Measurements from ENCODE around the gene AHCYL1. TPM values are rescaled to one million over a fixed set of nuclear protein-coding genes. Genes with fewer than 3 reads are reported as not detected.

The AHCYL1 gene
- polyA plus RNA-seq, 1 experiment, result 133 TPM

DNA sequence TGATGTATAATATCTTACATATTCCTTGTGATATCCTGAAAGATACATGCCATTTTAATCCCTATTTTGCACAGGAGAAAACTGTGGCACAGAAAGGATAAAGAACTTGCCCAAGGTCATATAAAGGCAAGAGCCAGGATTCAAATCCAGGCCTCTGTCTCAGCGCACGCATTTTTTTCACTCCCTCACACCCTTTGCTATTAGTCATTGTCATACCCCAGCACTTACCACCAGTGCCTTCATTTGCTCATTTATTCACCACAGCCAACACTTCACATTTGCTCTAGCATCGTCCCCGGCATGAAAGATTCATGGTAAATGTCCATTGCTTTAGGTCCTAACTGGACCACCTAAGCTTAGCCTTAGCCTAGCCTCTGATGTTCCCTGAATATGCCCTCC is 71.7 kb downstream of the AHCYL1 start:
- Histone ChIP-seq H3K4me3 (ENCODE audit: low read depth, low read length) (no peak overlapping the region), H3K27ac (ENCODE audit: low read depth, low read length) (peak overlapping the region; percentile 31)
- CTCF ChIA-PET, result interaction anchor here (0.5 to 3.2 kb wide), 2 partner anchors 94 to 404 kb away, joined by 11 to 13 read pairs; partner anchors contain the start of gene SLC6A17

DNA sequence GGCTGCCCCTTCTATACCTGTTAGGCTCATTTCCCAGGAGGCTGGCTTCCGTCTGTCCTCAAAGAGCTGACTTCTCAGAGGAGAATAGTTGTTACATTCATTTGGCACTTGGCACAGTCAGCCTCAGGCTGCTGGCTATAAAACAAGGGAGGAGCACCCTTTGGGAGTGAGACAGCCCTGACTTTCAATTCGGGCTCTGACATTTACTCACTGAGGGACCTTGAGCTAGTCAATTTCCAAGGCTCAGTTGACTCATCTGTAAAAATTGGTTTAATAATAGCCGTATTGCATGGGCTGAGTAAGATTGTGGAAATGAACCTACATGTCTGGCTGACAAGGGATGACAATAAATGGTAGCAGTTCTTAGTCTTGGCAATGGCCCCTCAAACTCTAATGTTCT is 72.2 kb downstream of the AHCYL1 start:
- ChIA-PET CTCF (interaction anchor here (0.6 kb wide), 1 partner anchor 49 kb away, joined by 3 read pairs; no protein-coding TSS in a partner anchor), POLR2A (interaction anchor here (0.6 to 1.0 kb wide), 2 partner anchors 22 to 172 kb away, joined by 3 to 4 read pairs; partner anchors contain the start of gene STRIP1)
- no peak for DNase-seq (ENCODE audit: low read depth, low spot score)
- Histone ChIP-seq H3K27me3 (ENCODE audit: control insufficient read depth, insufficient read depth, low read length) (no peaks in the 10 kb centered on the region), H3K9me3 (ENCODE audit: control insufficient read depth, insufficient read depth, low read length) (no peaks in the 10 kb centered on the region), H3K4me3 (ENCODE audit: low read depth, low read length) (no peak overlapping the region), H3K27ac (ENCODE audit: low read depth, low read length) (peak overlapping the region; percentile 31)
- TF ChIP-seq, protein P1, sequence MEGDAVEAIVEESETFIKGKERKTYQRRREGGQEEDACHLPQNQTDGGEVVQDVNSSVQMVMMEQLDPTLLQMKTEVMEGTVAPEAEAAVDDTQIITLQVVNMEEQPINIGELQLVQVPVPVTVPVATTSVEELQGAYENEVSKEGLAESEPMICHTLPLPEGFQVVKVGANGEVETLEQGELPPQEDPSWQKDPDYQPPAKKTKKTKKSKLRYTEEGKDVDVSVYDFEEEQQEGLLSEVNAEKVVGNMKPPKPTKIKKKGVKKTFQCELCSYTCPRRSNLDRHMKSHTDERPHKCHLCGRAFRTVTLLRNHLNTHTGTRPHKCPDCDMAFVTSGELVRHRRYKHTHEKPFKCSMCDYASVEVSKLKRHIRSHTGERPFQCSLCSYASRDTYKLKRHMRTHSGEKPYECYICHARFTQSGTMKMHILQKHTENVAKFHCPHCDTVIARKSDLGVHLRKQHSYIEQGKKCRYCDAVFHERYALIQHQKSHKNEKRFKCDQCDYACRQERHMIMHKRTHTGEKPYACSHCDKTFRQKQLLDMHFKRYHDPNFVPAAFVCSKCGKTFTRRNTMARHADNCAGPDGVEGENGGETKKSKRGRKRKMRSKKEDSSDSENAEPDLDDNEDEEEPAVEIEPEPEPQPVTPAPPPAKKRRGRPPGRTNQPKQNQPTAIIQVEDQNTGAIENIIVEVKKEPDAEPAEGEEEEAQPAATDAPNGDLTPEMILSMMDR (IDR thresholded peaks at IDR 0.05; ENCODE audit: low read depth, low read length), result no peak

More for the DNA sequence above, 71.7 kb downstream of the AHCYL1 start:
- TF ChIP-seq, protein P1 (IDR thresholded peaks at IDR 0.05; ENCODE audit: low read depth, low read length), result no peak
- no peak for DNase-seq (ENCODE audit: low read depth, low spot score)
- POLR2A ChIA-PET, result interaction anchor here (1.0 kb wide), 1 partner anchor 22 kb away, joined by 4 read pairs; the partner anchor contains the start of gene STRIP1
- Histone ChIP-seq H3K27me3 (ENCODE audit: control insufficient read depth, insufficient read depth, low read length) (no peaks in the 10 kb centered on the region), H3K9me3 (ENCODE audit: control insufficient read depth, insufficient read depth, low read length) (no peaks in the 10 kb centered on the region)

DNA sequence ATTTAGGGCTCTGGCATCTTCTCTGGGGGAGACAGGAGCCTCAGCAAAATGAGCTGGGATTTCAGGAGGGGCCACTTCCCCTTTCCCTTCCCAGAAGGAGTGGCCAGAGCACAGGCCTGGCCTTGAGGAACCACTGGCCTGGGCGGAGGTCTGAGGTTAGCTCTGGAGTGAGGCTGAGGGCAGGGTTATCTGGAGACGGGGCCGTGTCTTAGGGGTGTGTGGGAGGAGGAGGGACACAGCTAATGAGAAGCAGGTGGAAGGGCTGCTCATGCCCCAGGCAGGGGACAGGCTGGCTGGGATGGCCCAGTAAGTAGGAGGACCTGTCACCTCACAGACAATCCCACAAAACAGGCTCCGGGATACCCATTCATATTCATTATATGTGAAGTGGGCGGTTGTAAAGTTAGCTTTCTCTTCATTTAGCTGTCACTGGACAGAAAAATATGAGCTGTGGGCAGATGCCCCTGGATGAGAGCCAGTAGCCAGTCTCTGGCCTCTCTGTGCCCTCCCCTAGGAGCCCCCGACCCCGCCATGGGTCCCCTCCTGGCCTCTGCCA is 73.5 kb downstream of the AHCYL1 start:
- Histone ChIP-seq H3K9me3 (ENCODE audit: control insufficient read depth, insufficient read depth, low read length) (no peaks in the 10 kb centered on the region), H3K4me3 (ENCODE audit: low read depth, low read length) (no peak overlapping the region), H3K27ac (ENCODE audit: low read depth, low read length) (no peak overlapping the region), H3K27me3 (ENCODE audit: control insufficient read depth, insufficient read depth, low read length) (no peaks in the 10 kb centered on the region)
- CTCF ChIA-PET, result interaction anchor here (0.9 to 3.2 kb wide), 2 partner anchors 30 to 46 kb away, joined by 3 to 22 read pairs; no protein-coding TSS in a partner anchor
- TF ChIP-seq, protein P1 (IDR thresholded peaks at IDR 0.05; ENCODE audit: low read depth, low read length), result no peak
- no peak for DNase-seq (ENCODE audit: low read depth, low spot score)
- POLR2A ChIA-PET, result no interaction called here

DNA sequence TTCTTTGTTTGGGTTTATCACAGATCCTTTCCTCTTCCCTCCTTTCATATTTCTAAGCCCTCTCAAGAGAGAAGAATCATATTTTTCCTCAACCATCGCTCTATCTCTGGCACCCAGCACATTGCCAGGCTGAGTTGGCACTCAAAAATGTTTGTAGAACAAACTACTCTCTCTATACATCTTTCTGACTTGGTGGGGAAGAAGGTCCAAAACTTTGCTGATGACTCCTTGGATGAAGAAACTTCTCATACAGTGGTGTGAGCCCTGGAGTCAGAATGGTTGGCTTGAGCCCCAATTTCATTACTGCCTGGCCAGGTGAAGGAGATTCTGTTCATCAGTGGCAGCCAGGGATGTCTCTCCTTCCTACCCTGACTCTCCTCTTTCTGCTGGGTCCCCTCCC is 74.0 kb downstream of the AHCYL1 start:
- CTCF ChIA-PET, result interaction anchor here (0.9 to 3.2 kb wide), 4 partner anchors 20 to 47 kb away, joined by 3 to 22 read pairs (median 5); no protein-coding TSS in a partner anchor
- H3K9me3 ChIP-seq (ENCODE audit: control insufficient read depth, insufficient read depth, low read length), result no peaks in the 10 kb centered on the region
- H3K27me3 ChIP-seq (ENCODE audit: control insufficient read depth, insufficient read depth, low read length), result no peaks in the 10 kb centered on the region
- no peak overlapping the region for H3K27ac ChIP-seq (ENCODE audit: low read depth, low read length)
- POLR2A ChIA-PET, result interaction anchor here (0.6 kb wide), 1 partner anchor 822 kb away, joined by 3 read pairs; no protein-coding TSS in a partner anchor
- TF ChIP-seq, protein P1 (IDR thresholded peaks at IDR 0.05; ENCODE audit: low read depth, low read length), result no peak
- DNase-seq (ENCODE audit: low read depth, low spot score), result no peak
- no peak overlapping the region for H3K4me3 ChIP-seq (ENCODE audit: low read depth, low read length)

All from AG04450 (cell line).